Measurements from ENCODE around the gene TRIM17.
A peak's percentile ranks its signal among the peaks of the same experiment; 100 is the strongest.

Gene TRIM17

GRCh38 chr1:228394571-228395394 is 21.9 kb downstream of the TRIM17 start:
- DNase-seq (ENCODE audit: insufficient read length, low spot score) (no peak), FAIRE-seq (no peak)
- TF ChIP-seq POLR2A (IDR thresholded peaks at IDR 0.05; ENCODE audit: low read depth, low read length), result no peak

- no peak for FAIRE-seq
- TF ChIP-seq POLR2A (IDR thresholded peaks at IDR 0.05; ENCODE audit: low read depth, low read length), result no peak
Observed at GRCh38 chr1:228393811-228394570, 22.7 kb downstream of the TRIM17 start.

GRCh38 chr1:228393268-228393701 is 23.4 kb downstream of the TRIM17 start:
- no peak for TF ChIP-seq POLR2A (IDR thresholded peaks at IDR 0.05; ENCODE audit: low read depth, low read length)
- FAIRE-seq (no peak), DNase-seq (ENCODE audit: insufficient read length, low spot score) (peak; percentile 81)

More at GRCh38 chr1:228393811-228394570, 22.7 kb downstream of the TRIM17 start:
- no peak for DNase-seq (ENCODE audit: insufficient read length, low spot score)

GRCh38 chr1:228392111-228392936 is 24.3 kb downstream of the TRIM17 start:
- FAIRE-seq, result peak; percentile 23
- no peak for TF ChIP-seq POLR2A (IDR thresholded peaks at IDR 0.05; ENCODE audit: low read depth, low read length)
- peak; percentile 83 for DNase-seq (ENCODE audit: insufficient read length, low spot score)

GRCh38 chr1:228391411-228392020 is 25.1 kb downstream of the TRIM17 start:
- FAIRE-seq, result no peak

GRCh38 chr1:228390649-228391048 is 26.0 kb downstream of the TRIM17 start:
- TF ChIP-seq POLR2A (IDR thresholded peaks at IDR 0.05; ENCODE audit: low read depth, low read length), result no peak
- FAIRE-seq (no peak), DNase-seq (ENCODE audit: insufficient read length, low spot score) (no peak)

More at GRCh38 chr1:228391411-228392020, 25.1 kb downstream of the TRIM17 start:
- no peak for DNase-seq (ENCODE audit: insufficient read length, low spot score)
- TF ChIP-seq POLR2A (IDR thresholded peaks at IDR 0.05; ENCODE audit: low read depth, low read length), result no peak

GRCh38 chr1:228387321-228387720 is 29.3 kb downstream of the TRIM17 start:
- DNase-seq (ENCODE audit: insufficient read length, low spot score), result no peak
- no peak for FAIRE-seq
- TF ChIP-seq POLR2A (IDR thresholded peaks at IDR 0.05; ENCODE audit: low read depth, low read length), result no peak

GRCh38 chr1:228385232-228385631 is 31.4 kb downstream of the TRIM17 start:
- no peak for FAIRE-seq
- no peak for TF ChIP-seq POLR2A (IDR thresholded peaks at IDR 0.05; ENCODE audit: low read depth, low read length)
- no peak for DNase-seq (ENCODE audit: insufficient read length, low spot score)

GRCh38 chr1:228383773-228384172 is 32.9 kb downstream of the TRIM17 start:
- FAIRE-seq (no peak), DNase-seq (ENCODE audit: insufficient read length, low spot score) (no peak)
- no peak for TF ChIP-seq POLR2A (IDR thresholded peaks at IDR 0.05; ENCODE audit: low read depth, low read length)

- DNase-seq (ENCODE audit: insufficient read length, low spot score) (no peak), FAIRE-seq (no peak)
- no peak for TF ChIP-seq POLR2A (IDR thresholded peaks at IDR 0.05; ENCODE audit: low read depth, low read length)
Observed at GRCh38 chr1:228381356-228381755, 35.3 kb downstream of the TRIM17 start.

GRCh38 chr1:228379666-228380065 is 37.0 kb downstream of the TRIM17 start:
- no peak for FAIRE-seq
- no peak for TF ChIP-seq POLR2A (IDR thresholded peaks at IDR 0.05; ENCODE audit: low read depth, low read length)
- no peak for DNase-seq (ENCODE audit: insufficient read length, low spot score)

GRCh38 chr1:228378873-228379460 is 37.7 kb downstream of the TRIM17 start:
- FAIRE-seq, result no peak
- DNase-seq (ENCODE audit: insufficient read length, low spot score), result no peak
- no peak for TF ChIP-seq POLR2A (IDR thresholded peaks at IDR 0.05; ENCODE audit: low read depth, low read length)

All from H54 (cell line).